Measurements from ENCODE around the gene ALX4.

Gene ALX4

GRCh38 chr11:44309478-44310205 lies at the start of gene ALX4:
TSS of gene ALX4 (minus strand) at chr11:44310139. CDS start at chr11:44310062, 77 bp downstream.
- peak in 1 of 2 experiments; percentile 24 for DNase-seq (ENCODE audit: low read depth in 2 of 2)

DNA sequence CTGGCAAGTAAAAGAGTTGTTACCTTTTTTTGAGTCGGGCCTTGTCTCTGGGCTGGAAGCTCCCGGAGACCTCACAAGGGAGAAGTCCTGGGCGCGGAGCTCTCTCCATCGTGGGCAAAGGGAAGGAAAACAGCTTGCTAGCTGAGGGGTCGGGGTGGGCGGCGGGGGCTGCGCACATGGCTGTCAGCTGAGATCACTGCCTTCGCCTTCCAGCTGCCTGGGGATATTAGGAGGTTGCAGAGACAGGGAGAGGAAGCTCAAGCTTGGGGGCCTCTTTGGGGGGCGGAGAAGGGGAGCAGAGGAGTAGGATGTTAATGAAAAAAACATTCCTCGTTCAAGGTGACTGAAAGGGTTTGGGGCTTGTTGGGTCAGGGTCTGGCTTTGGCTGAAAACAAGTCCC lies 49.2 kb upstream of the ALX4 start:
- DNase-seq (ENCODE audit: low read depth in 2 of 2), result no peak

DNA sequence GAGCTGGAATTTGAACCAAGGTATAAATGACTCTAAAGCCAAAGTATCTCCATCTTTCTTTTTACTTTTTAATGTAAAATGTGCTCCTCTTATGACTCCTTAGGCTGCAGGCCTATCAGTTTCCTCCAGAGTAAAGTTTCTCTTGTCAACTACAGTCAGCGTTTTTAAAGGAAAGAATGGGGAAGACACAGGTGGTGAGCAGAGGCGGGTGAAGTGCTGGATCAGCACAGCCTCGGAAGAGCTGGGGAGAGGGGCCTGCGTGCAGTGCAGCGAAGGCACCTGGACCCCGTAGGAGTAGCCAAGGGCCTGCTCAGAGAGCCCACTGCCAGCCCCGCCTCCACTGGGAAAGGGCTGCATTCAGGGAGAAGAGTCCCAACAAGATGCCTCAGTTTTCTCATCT lies 48.8 kb upstream of the ALX4 start:
- no peak for DNase-seq (ENCODE audit: low read depth in 2 of 2)

GRCh38 chr11:44357711-44358110 lies 47.8 kb upstream of the ALX4 start:
- DNase-seq (ENCODE audit: low read depth in 2 of 2), result no peak

DNA sequence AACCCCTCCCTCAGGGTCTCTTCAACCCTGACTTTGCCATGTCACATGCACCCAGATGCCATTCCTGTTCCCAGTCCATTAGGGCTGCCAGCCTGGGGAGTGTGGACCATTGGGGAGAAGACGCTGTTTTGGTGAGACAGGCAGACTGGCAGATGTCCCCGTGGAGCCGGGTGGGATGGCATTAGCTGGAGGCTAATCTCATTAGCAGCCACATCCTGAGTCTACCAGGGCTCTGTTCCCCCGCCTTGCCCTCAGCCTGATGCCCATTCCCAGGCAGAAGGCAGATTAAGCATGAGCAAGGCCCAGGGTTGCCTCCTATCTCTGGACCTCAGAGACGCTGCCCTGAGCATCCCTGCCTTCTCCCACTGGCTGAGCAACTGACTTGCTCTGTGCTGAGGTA lies 46.4 kb upstream of the ALX4 start:
- no peak for DNase-seq (ENCODE audit: low read depth in 2 of 2)

DNA sequence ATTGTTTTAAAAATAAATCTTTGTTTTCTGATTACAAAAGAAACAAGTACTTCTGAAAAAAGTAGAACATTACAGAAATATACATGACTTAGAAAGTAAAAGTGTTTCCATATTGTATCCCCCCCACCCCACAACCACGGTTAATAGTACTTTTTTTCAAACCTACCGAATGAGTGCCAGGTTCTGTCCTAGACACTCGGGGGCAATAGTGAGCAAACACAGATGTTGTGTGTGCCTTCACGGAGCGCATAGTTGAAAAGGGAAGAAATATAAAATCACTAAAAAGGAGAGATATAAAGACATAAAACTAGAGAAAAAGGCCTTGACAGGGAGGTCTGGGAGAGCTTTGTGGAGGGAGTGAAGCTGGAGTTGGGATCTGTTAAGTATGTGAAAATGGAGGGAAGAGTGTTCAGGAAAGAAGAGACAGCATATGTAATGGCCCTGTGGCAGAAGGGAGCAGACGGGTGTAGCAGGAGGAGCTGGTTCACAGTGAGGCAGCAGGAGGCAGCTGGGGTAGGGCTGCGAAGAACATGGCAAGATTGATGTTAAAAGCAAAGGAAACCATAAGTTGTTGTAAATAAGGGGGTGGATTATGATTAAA lies 42.1 kb upstream of the ALX4 start:
- DNase-seq (ENCODE audit: low read depth in 2 of 2), result no peak

DNA sequence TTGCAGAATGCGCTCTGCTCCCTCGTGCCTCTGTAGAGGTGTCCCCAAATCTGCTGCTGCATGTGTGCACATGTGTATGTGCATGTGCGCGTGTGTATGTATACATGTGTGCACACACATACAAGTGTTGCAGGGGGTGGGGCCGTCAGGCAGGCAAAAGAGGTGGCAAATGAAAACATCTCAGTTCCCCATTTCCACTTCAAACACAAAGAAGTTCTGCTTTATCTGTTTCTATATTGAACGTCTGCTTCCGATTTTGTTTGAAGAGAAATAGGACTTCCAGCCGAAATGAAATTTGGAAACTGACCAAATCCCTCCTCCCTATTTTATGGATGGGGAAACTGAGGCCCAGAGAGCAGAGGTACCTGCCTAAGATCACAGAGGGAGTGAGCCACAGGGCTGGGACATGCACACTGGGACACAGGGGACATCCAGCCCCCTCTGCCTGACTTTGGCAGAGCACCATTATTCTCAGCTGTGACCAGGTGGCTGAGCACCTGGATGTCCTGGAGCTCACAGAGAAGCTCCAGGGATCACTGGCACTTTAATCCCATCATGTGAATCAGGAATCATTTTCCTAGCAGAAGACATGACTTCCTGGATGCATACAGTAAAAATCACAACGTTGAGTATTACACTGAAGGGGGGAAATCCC lies 41.2 kb upstream of the ALX4 start:
- DNase-seq (ENCODE audit: low read depth in 2 of 2), result no peak

DNA sequence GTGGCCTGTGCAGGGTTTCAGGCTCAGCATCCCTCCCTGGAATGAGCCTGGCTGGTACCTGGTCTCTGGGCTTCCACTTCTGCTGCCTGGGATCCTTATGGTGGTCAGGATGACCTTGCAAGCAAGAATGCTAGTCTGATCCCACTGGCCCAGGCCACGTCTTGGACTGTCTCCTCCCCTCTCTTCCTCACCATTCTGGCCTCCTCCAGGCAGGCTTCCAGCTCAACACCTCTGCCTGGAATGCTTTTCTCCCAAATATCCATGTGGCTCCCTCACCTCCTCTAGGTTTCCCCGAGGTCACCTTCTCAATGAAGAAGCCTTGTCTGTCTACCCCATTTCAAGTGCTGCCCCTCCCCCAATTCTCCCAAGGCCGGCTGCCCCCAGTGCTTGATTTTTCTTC lies 39.4 kb upstream of the ALX4 start:
- DNase-seq (ENCODE audit: low read depth in 2 of 2), result no peak

GRCh38 chr11:44348721-44349120 lies 38.8 kb upstream of the ALX4 start:
- DNase-seq (ENCODE audit: low read depth in 2 of 2), result no peak

- no peak for DNase-seq (ENCODE audit: low read depth in 2 of 2)
Observed at GRCh38 chr11:44348114-44348513, 38.2 kb upstream of the ALX4 start.

GRCh38 chr11:44347538-44347937 lies 37.6 kb upstream of the ALX4 start:
- no peak for DNase-seq (ENCODE audit: low read depth in 2 of 2)

GRCh38 chr11:44346983-44347382 lies 37.0 kb upstream of the ALX4 start:
- DNase-seq (ENCODE audit: low read depth in 2 of 2), result no peak

DNA sequence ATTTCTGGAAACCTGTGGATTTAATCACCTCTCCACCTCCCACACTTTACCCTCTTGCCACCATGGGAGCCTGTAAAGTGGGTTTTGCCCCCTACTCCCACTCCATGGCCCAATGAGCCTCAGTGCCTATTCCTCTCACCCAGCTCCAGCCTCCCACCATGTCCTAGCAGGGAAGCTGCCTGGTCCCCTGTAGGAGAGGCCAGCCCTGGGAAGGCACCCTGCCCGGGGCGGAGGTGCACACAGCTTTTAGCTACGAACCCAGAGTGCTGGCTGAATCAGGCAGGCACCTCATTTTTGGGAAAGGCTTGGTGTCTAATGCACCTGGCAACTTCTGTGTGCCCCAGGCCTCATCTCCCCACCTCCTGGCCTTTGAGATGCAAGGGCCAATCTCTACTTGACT lies 35.8 kb upstream of the ALX4 start:
- DNase-seq (ENCODE audit: low read depth in 2 of 2), result no peak

- DNase-seq (ENCODE audit: low read depth in 2 of 2), result no peak
Observed at GRCh38 chr11:44344921-44345320, 35.0 kb upstream of the ALX4 start.

GRCh38 chr11:44344423-44344820 lies 34.5 kb upstream of the ALX4 start:
- no peak for DNase-seq (ENCODE audit: low read depth in 2 of 2)

GRCh38 chr11:44343778-44344422 lies 34.0 kb upstream of the ALX4 start:
- no peak for DNase-seq (ENCODE audit: low read depth in 2 of 2)

DNA sequence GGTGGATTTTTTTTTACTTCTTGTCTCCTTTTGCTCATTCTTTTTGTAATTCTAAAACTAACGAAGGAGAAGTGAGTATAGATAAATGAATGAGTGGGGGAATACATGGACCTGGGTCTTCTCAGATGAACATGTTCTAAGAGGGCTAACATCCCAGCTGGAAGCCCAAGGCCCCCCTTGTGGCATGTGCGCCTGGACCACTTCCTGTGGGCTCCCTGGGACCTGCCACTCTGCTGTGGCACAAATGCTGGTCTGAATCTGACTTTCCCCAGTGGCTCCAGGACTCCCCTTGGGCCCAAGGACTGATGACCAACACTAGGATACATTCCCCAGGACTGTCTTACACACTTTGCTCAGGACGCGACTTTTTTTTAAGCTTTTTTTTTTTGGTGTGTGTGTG lies 32.7 kb upstream of the ALX4 start:
- no peak for DNase-seq (ENCODE audit: low read depth in 2 of 2)

GRCh38 chr11:44340656-44341055 lies 30.7 kb upstream of the ALX4 start:
- no peak for DNase-seq (ENCODE audit: low read depth in 2 of 2)

GRCh38 chr11:44339530-44339883 lies 29.6 kb upstream of the ALX4 start:
- no peak for DNase-seq (ENCODE audit: low read depth in 2 of 2)

- no peak for DNase-seq (ENCODE audit: low read depth in 2 of 2)
Observed at GRCh38 chr11:44338698-44339529, 29.0 kb upstream of the ALX4 start.

GRCh38 chr11:44338026-44338425 lies 28.1 kb upstream of the ALX4 start:
- DNase-seq (ENCODE audit: low read depth in 2 of 2), result no peak

GRCh38 chr11:44335919-44336318 lies 26.0 kb upstream of the ALX4 start:
- DNase-seq (ENCODE audit: low read depth in 2 of 2), result no peak
